Measurements from ENCODE around the gene EBI3.
"Not testable (repeated sequence)": the region's sequence is repeated elsewhere in the genome, so short reads cannot be mapped to it uniquely, and the experiment has no call there.

- TF ChIP-seq MAX (IDR thresholded peaks at IDR 0.05; ENCODE audit: low read depth); CTCF (IDR thresholded peaks at IDR 0.05): not testable (repeated sequence)
These were observed 16.6 kb downstream of the EBI3 start for GRCh38 chr19:4245938-4246337.

Data from SK-N-SH (cell line).